GM21528 (cell line): Measurements from ENCODE around the gene ZCCHC7.

Experiments
- ATAC-seq: cut with Tn5 transposase; IDR thresholded peaks from one replicate; pipeline ENCODE4 v1.9.1; 2021; ENCODE audit warnings: mild to moderate bottlenecking, moderate library complexity; ENCODE audit not compliant: unreplicated experiment, low FRiP score

ZCCHC7 gene

GRCh38 chr9:37243588-37244345 lies 123.4 kb downstream of the ZCCHC7 start:
- no peak for ATAC-seq

DNA sequence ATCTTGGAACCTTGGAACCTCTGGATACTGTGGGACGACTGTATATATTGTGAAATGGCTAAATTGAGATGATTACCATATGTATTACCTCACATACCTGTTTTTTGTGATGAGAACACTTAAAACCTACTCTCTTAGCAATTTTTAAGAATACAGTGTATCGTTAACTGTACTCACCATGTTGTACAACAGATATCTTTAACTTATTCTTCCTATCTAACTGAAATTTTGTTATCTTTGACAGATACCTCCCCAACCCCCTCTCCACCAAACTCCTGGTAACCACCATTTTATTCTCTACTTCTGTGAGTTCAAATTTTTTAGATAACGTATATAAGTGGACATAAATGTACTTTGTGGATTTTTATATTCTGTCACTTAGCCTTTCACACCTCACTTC lies 126.5 kb downstream of the ZCCHC7 start:
- no peak for ATAC-seq

- ATAC-seq: no peak
Observed at GRCh38 chr9:37248651-37249163, 128.3 kb downstream of the ZCCHC7 start.

GRCh38 chr9:37251452-37251851 lies 131.1 kb downstream of the ZCCHC7 start:
- ATAC-seq: no peak

- ATAC-seq: no peak
Observed at GRCh38 chr9:37253377-37253937, 133.1 kb downstream of the ZCCHC7 start.

- no peak for ATAC-seq
Observed at GRCh38 chr9:37255187-37255586, 134.8 kb downstream of the ZCCHC7 start.

GRCh38 chr9:37255944-37256862 lies 135.8 kb downstream of the ZCCHC7 start:
- no peak for ATAC-seq

- ATAC-seq: no peak
Observed at GRCh38 chr9:37259951-37260350, 139.6 kb downstream of the ZCCHC7 start.

GRCh38 chr9:37262410-37262809 lies 142.0 kb downstream of the ZCCHC7 start:
- no peak for ATAC-seq

- no peak for ATAC-seq
Observed at GRCh38 chr9:37264539-37264938, 144.2 kb downstream of the ZCCHC7 start.

GRCh38 chr9:37266630-37267029 lies 146.3 kb downstream of the ZCCHC7 start:
- no peak for ATAC-seq

DNA sequence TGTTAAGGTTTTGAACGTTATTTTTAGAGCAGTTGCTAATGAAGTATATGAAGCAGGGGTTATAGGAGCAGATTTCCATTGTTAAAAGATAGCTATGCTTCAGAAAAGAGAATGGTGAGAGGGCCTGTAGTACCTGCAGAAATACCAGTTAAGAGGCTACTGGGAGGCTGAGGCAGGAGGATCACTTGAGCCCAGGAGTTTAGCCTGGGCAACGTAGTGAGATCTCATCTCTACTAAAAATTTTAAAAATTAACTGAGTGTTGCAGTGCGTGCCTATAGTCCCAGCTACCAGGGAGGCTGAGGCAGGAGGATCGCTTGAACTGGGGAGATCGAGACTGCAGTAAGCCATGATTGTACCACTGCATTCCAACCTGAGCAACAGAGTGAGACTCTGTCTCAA lies 148.8 kb downstream of the ZCCHC7 start:
- no peak for ATAC-seq

GRCh38 chr9:37271679-37272078 lies 151.3 kb downstream of the ZCCHC7 start:
- ATAC-seq: no peak

GRCh38 chr9:37273595-37273994 lies 153.2 kb downstream of the ZCCHC7 start:
- ATAC-seq: no peak

- no peak for ATAC-seq
Observed at GRCh38 chr9:37281541-37281940, 161.2 kb downstream of the ZCCHC7 start.

GRCh38 chr9:37283730-37284325 lies 163.5 kb downstream of the ZCCHC7 start:
- no peak for ATAC-seq

DNA sequence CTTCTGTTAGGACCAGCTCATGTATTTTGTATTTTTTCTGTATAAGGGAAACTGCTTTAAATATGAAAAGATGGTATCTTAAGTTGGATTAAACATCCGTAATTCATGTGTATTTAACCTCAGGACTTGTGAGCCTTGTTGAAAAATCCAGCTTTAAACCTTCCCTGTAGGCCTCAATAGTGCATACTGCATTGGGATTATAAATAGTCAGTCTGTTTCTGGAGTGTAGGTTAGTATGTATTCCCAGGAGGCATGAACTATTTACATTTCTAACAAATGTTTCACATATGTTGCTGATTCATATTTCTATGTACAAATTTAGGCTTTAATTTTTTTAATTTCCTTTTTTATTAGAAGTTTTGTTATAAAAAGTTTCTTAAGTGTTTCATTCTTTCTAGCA lies 164.3 kb downstream of the ZCCHC7 start:
- no peak for ATAC-seq

GRCh38 chr9:37286530-37287175 lies 166.3 kb downstream of the ZCCHC7 start:
- no peak for ATAC-seq

DNA sequence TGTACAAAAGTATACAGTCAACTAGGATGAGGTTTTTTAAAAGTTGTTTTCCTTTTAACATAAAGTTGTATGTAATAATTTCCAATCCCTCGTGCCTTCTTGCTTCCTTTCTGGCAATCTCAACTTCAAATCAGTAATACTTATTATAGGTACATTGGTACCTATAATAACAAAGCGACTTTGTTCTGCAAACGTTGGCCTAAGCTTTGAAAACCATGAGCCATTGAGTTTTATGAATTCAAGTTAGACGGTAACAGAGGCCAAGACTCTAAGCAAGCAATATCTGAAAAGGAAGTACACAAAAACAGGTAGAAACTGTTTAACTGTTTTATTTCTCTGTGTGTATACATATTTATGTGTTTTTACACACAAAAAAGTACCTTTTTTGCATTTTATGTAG lies 166.9 kb downstream of the ZCCHC7 start:
- ATAC-seq: no peak

GRCh38 chr9:37289631-37290030 lies 169.3 kb downstream of the ZCCHC7 start:
- no peak for ATAC-seq
